OCI-LY1 (cell line): ENCODE measurements around the gene SDHC.

Experiments
- H2AFZ ChIP-seq: fragments of 200-600 bp; sonication (generic), shearing (Covaris generic); 2 replicates; pipeline ENCODE4 v1.6.0; 2014; ENCODE audit warnings: antibody characterized with exemption, mild to moderate bottlenecking, low read length
- H3F3A ChIP-seq: fragments of 200-600 bp; sonication (generic), shearing (Covaris generic); 2 replicates; pipeline ENCODE4 v1.6.0; 2014; ENCODE audit warnings: mild to moderate bottlenecking, antibody characterized with exemption, low read length, moderate library complexity; ENCODE audit not compliant: insufficient read depth
- H3K27ac ChIP-seq: fragments of 200-600 bp; sonication (generic); 2 replicates; pipeline ENCODE4 v1.5.1; 2014; ENCODE audit warnings: low read length, mixed run types, mild to moderate bottlenecking, low read depth; ENCODE audit not compliant: poor library complexity, severe bottlenecking
- H3K27me3 ChIP-seq: fragments of 200-600 bp; sonication (generic); 2 replicates; pipeline ENCODE4 v1.6.0; 2014; ENCODE audit warnings: antibody characterized with exemption, mild to moderate bottlenecking, low read length, moderate library complexity; ENCODE audit not compliant: insufficient read depth
- H3K36me3 ChIP-seq: fragments of 200-600 bp; sonication (generic); 2 replicates; pipeline ENCODE4 v1.6.1; 2014; ENCODE audit warnings: mild to moderate bottlenecking, antibody characterized with exemption, low read length, moderate library complexity, mixed read lengths; ENCODE audit not compliant: insufficient read depth
- H3K4me1 ChIP-seq: fragments of 200-600 bp; sonication (generic); 2 replicates; pipeline ENCODE4 v1.5.1; 2014; ENCODE audit warnings: mild to moderate bottlenecking, low read length, moderate library complexity; ENCODE audit not compliant: insufficient read depth, severe bottlenecking
- H3K4me2 ChIP-seq: fragments of 200-600 bp; sonication (generic), shearing (Covaris generic); 2 replicates; pipeline ENCODE4 v1.6.1; 2014; ENCODE audit warnings: low read length
- H3K4me3 ChIP-seq: fragments of 200-600 bp; sonication (generic); 2 replicates; pipeline ENCODE4 v1.5.1; 2014; ENCODE audit warnings: low read length, low read depth, mild to moderate bottlenecking, mixed read lengths; ENCODE audit not compliant: poor library complexity, severe bottlenecking
- H3K79me2 ChIP-seq: fragments of 200-600 bp; shearing (Covaris generic); 2 replicates; pipeline ENCODE4 v1.6.1; 2016; ENCODE audit warnings: mixed run types, low read length, mixed read lengths; ENCODE audit not compliant: insufficient read depth
- H3K9ac ChIP-seq: fragments of 200-600 bp; sonication (generic), shearing (Covaris generic); 2 replicates; pipeline ENCODE4 v1.6.1; 2014; ENCODE audit warnings: mild to moderate bottlenecking, low read length, mixed read lengths
- H3K9me2 ChIP-seq: fragments of 200-600 bp; sonication (generic), shearing (Covaris generic); 2 replicates; pipeline ENCODE4 v1.6.1; 2014; ENCODE audit warnings: low read depth, mild to moderate bottlenecking, low read length, mixed read lengths
- H3K9me3 ChIP-seq: fragments of 200-600 bp; shearing (Covaris generic); 2 replicates; pipeline ENCODE4 v1.6.1; 2014; ENCODE audit warnings: low read length, mixed read lengths
- H4K20me1 ChIP-seq: fragments of 200-600 bp; sonication (generic), shearing (Covaris generic); 2 replicates; pipeline ENCODE4 v1.6.0; 2016; ENCODE audit warnings: mild to moderate bottlenecking, low read length; ENCODE audit not compliant: insufficient read depth
- EZH2 ChIP-seq: fragments of 200-600 bp; sonication (generic), shearing (Covaris generic); IDR thresholded peaks from 2 replicates; pipeline ENCODE4 v1.8.0; 2017; ENCODE audit warnings: borderline replicate concordance, mixed run types, mild to moderate bottlenecking, antibody characterized with exemption, low read length, moderate library complexity, mixed read lengths
- TF ChIP-seq, protein P1 (sequence below): fragments of 200-600 bp; sonication (generic), shearing (Covaris generic); IDR thresholded peaks from 2 replicates; pipeline ENCODE4 v1.5.1; 2017; ENCODE audit warnings: mild to moderate bottlenecking, antibody characterized with exemption, low read length, moderate library complexity, mixed read lengths

Gene SDHC

DNA sequence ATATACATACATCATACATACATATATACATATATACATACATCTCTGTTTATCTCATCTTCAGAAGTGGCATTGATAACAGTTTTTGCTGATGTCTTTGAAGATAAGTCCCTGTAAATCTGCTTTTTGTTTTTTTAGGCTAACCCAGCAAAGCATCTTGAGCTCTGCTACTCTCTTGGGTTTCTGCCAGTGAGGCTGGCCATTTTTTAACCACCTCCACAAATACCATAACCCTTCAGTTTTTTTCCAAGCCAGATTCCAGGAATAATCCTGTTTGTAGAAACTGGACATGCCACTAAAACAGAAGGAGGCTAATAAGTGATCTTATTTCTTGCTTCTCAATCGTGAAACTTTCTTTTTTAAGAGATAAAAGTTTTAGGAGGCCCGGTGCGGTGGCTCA lies 21.6 kb downstream of the SDHC start:
- Histone ChIP-seq H3K27me3 (no peaks in the 10 kb centered on the region), H3K4me3 (no peak overlapping the region), H3K4me1 (no peaks in the 10 kb centered on the region), H3K9ac (no peak overlapping the region), H3K36me3 (peaks cover 57% of the 10 kb centered on the region), H3K4me2 (no peak overlapping the region), H4K20me1 (no peaks in the 10 kb centered on the region), H3F3A (no peaks in the 10 kb centered on the region), H3K9me3 (no peaks in the 10 kb centered on the region), H3K79me2 (no peaks in the 10 kb centered on the region), H3K27ac (no peak overlapping the region), H3K9me2 (no peaks in the 10 kb centered on the region), H2AFZ (no peak overlapping the region)
- TF ChIP-seq EZH2, result no peak
- TF ChIP-seq, protein P1, sequence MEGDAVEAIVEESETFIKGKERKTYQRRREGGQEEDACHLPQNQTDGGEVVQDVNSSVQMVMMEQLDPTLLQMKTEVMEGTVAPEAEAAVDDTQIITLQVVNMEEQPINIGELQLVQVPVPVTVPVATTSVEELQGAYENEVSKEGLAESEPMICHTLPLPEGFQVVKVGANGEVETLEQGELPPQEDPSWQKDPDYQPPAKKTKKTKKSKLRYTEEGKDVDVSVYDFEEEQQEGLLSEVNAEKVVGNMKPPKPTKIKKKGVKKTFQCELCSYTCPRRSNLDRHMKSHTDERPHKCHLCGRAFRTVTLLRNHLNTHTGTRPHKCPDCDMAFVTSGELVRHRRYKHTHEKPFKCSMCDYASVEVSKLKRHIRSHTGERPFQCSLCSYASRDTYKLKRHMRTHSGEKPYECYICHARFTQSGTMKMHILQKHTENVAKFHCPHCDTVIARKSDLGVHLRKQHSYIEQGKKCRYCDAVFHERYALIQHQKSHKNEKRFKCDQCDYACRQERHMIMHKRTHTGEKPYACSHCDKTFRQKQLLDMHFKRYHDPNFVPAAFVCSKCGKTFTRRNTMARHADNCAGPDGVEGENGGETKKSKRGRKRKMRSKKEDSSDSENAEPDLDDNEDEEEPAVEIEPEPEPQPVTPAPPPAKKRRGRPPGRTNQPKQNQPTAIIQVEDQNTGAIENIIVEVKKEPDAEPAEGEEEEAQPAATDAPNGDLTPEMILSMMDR, result no peak

DNA sequence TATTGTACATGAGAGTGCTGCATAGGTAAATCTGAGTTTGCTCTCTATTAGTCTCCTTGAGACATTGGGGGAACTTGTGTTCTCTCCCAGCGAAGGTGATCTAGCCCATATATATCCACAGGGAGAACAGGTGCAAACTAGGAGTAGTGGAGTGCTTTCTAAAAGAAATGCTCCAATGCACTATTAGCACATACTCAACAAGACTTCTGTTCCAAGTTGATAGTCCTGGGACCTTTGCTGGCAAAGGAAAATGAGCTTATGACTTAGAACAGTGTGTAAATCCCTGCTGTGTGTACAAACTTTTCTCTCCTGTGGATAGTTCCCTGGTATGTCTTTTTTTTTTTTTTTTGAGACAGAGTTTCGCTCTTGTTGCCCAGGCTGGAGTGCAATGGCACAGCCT lies 28.0 kb downstream of the SDHC start:
- Histone ChIP-seq H3F3A (no peaks in the 10 kb centered on the region), H3K9me3 (no peaks in the 10 kb centered on the region), H3K9ac (no peak overlapping the region), H3K27me3 (no peaks in the 10 kb centered on the region), H3K9me2 (no peaks in the 10 kb centered on the region), H4K20me1 (no peaks in the 10 kb centered on the region), H3K4me3 (no peak overlapping the region), H3K79me2 (no peaks in the 10 kb centered on the region), H3K4me1 (no peaks in the 10 kb centered on the region), H3K27ac (no peak overlapping the region), H3K36me3 (peaks cover 56% of the 10 kb centered on the region), H2AFZ (no peak overlapping the region), H3K4me2 (no peak overlapping the region)
- TF ChIP-seq EZH2, result no peak
- TF ChIP-seq, protein P1, result no peak

DNA sequence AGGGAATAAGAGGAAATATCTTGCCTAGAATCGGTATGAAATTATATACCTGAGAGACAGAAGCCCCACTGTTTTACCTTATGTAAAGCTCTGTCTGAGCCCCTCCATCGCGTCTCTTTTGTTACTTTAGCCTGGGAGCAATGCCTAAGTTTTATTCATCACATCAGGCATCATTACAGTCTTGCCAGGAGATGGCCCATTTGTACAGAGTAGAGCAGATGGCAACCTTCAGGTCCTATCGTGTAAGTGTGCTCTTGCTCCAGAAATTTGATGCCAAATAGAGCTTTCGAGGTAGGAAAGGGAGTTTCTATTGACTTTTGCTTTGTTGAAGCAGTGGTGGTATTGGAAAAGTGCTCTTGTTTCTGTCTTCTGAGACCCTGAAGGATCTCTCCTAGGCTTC lies 28.6 kb downstream of the SDHC start:
- no peak overlapping the region for H2AFZ ChIP-seq
- H3K36me3 ChIP-seq, result peaks cover 52% of the 10 kb centered on the region; the same call in 1 of the 2 replicates
- H3K4me3 ChIP-seq, result no peak overlapping the region
- no peaks in the 10 kb centered on the region for H3K9me3 ChIP-seq
- no peaks in the 10 kb centered on the region for H3F3A ChIP-seq
- TF ChIP-seq EZH2, result no peak
- TF ChIP-seq, protein P1, result no peak
- no peaks in the 10 kb centered on the region for H3K27me3 ChIP-seq
- H4K20me1 ChIP-seq, result no peaks in the 10 kb centered on the region
- no peaks in the 10 kb centered on the region for H3K4me1 ChIP-seq
- H3K9me2 ChIP-seq, result no peaks in the 10 kb centered on the region
- H3K79me2 ChIP-seq, result no peaks in the 10 kb centered on the region
- H3K9ac ChIP-seq, result no peak overlapping the region
- no peak overlapping the region for H3K27ac ChIP-seq
- no peak overlapping the region for H3K4me2 ChIP-seq
